Breast epithelium (tissue), 4 donors: ENCODE results near the gene ALDH2. TPM values are rescaled to one million over a fixed set of nuclear protein-coding genes. Genes with fewer than 3 reads are reported as not detected.
"Not testable (repeated sequence)": the region's sequence is repeated elsewhere in the genome, so short reads cannot be mapped to it uniquely, and the experiment has no call there.

ENCODE experiments used
- DNase-seq, 2 donors: peaks; one replicate each; pipeline ENCODE4 v3.0.0-alpha.2; 2019; ENCODE audit warnings: low spot score in 2 of 2
- H3K27ac ChIP-seq, 2 donors: fragments of 200-600 bp; sonication (generic) in 1 of 2; one replicate each; pipeline ENCODE4 v1.5.1; 2016 to 2019; ENCODE audit warnings: mild to moderate bottlenecking in 1 of 2
- H3K27me3 ChIP-seq, 2 donors: fragments of 200-600 bp; sonication (generic) in 1 of 2; one replicate each; pipeline versions ENCODE4 v1.5.1 to v1.6.0; 2017 to 2019; ENCODE audit warnings: control low read depth in 1 of 2, mild to moderate bottlenecking in 1 of 2
- H3K36me3 ChIP-seq: fragments of 200-600 bp; one replicate; pipeline ENCODE4 v1.5.1; 2019
- H3K4me1 ChIP-seq, 2 donors: fragments of 200-600 bp; sonication (generic); one replicate each; pipeline ENCODE4 v1.5.1; 2016 to 2019; ENCODE audit warnings: control low read depth in 1 of 2
- H3K4me3 ChIP-seq, 3 donors: fragments of 200-600 bp; sonication (generic); 1 replicate in 2 of 3; 2 replicates in 1 of 3; pipeline ENCODE4 v1.5.1; 2016 to 2019; ENCODE audit warnings: mild to moderate bottlenecking in 3 of 3, moderate library complexity in 2 of 3
- H3K9me3 ChIP-seq, 2 donors: fragments of 200-600 bp; sonication (generic) in 1 of 2; one replicate each; pipeline ENCODE4 v1.5.1; 2016 to 2019; ENCODE audit warnings: control low read depth in 1 of 2
- POLR2A ChIP-seq: fragments of 450-650 bp; IDR thresholded peaks from one replicate; pipeline ENCODE4 v1.6.1; 2016; ENCODE audit warnings: antibody characterized with exemption, mild to moderate bottlenecking, moderate library complexity
- POLR2AphosphoS5 ChIP-seq, 3 donors: sonication (generic); formaldehyde crosslinking; IDR thresholded peaks; one replicate each; pipeline ENCODE4 v1.6.1; 2017; ENCODE audit warnings: antibody characterized with exemption in 3 of 3
- intact Hi-C: fragments of 100-400 bp; cut with DNase I; formaldehyde crosslinking; loops from one replicate; pipeline ENCODE4 v1.15.1; 2023; ENCODE audit warnings: low total_unique reads
- total RNA-seq, 3 donors: library from RNA; depleted of rRNA; stranded (reverse); fragments of >200 nt; gene quantifications; one replicate each; pipeline ENCODE4 v1.1.0, GENCODE V29; 2016
- TF ChIP-seq, protein P1 (sequence below), 3 donors: fragments of 450-650 bp; IDR thresholded peaks; one replicate each; pipeline ENCODE4 v1.5.1; 2016 to 2017; ENCODE audit warnings: antibody characterized with exemption in 3 of 3, mild to moderate bottlenecking in 3 of 3, moderate library complexity in 3 of 3

The ALDH2 gene
- total RNA-seq, 3 donors from 2014 or later: 56.4 to 433 (median 63.4) TPM

DNA sequence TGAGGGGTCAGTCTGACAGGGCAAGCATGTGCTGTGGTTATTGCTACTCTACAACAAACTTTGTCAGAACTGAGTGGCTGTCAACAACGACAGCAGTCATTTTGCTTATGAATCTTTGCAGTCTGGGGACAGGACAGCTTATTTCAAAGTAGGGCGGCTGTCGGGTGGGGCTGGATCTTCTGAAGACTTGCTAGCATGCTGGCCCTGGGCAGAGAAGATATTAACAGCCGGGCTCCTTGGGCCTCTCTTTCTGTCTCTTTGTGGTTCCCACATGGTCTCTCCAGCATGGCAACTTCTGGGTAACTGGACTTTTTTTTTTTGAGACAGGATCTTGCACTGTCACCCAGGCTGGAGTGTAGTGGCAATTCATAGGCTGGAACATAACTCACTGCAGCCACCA is 33.9 kb upstream of the ALDH2 start:
- Histone ChIP-seq H3K4me3 (no peak overlapping the region), H3K4me1 (no peaks in the 10 kb centered on the region), H3K36me3 (peaks cover 4% of the 10 kb centered on the region), H3K9me3 (no peaks in the 10 kb centered on the region), H3K27ac (no peak overlapping the region), H3K27me3 (no peaks in the 10 kb centered on the region)
- DNase-seq: no peak
- TF ChIP-seq POLR2A (no peak), POLR2AphosphoS5 (IDR thresholded peaks at IDR 0.05) (no peak)
- TF ChIP-seq, protein P1, sequence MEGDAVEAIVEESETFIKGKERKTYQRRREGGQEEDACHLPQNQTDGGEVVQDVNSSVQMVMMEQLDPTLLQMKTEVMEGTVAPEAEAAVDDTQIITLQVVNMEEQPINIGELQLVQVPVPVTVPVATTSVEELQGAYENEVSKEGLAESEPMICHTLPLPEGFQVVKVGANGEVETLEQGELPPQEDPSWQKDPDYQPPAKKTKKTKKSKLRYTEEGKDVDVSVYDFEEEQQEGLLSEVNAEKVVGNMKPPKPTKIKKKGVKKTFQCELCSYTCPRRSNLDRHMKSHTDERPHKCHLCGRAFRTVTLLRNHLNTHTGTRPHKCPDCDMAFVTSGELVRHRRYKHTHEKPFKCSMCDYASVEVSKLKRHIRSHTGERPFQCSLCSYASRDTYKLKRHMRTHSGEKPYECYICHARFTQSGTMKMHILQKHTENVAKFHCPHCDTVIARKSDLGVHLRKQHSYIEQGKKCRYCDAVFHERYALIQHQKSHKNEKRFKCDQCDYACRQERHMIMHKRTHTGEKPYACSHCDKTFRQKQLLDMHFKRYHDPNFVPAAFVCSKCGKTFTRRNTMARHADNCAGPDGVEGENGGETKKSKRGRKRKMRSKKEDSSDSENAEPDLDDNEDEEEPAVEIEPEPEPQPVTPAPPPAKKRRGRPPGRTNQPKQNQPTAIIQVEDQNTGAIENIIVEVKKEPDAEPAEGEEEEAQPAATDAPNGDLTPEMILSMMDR (IDR thresholded peaks at IDR 0.05): no peak
- intact Hi-C loops: no loop called here

DNA sequence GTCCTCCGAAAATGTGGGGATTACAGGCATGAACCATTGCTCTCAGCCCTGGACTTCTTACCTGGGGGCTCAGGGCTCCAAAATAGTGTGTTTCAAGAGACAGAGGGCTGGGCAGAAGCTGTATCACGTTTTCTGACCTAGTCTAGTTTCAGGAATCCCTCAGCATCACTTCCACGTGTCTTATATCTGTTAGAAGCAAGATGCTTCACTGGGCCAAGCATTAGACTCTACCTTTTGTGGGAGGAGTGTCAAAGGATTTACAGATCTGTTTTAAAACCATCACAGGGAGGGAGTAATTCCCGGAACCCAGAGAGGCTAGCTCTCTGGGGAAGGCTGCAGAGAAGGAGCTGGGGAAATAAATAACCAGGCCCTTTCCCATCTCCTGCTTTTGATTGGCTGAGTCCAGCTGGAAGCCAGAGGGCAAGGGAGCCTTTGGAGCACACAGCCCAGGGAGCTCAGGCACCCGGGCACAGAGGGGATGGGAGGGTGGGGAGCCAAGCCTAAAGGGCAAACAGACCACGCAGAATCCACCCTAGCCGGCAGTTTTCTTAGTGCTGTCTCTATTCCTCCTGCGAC is 33.3 kb upstream of the ALDH2 start:
- intact Hi-C loops: no loop called here
- Histone ChIP-seq H3K4me1 (no peaks in the 10 kb centered on the region), H3K36me3 (peaks cover 4% of the 10 kb centered on the region), H3K4me3 (no peak overlapping the region), H3K27ac (no peak overlapping the region), H3K9me3 (no peaks in the 10 kb centered on the region), H3K27me3 (no peaks in the 10 kb centered on the region)
- no peak for DNase-seq
- TF ChIP-seq, protein P1 (IDR thresholded peaks at IDR 0.05): no peak
- TF ChIP-seq POLR2A (no peak), POLR2AphosphoS5 (IDR thresholded peaks at IDR 0.05) (no peak)

- intact Hi-C loops, DNase-seq, H3K27ac ChIP-seq, H3K36me3 ChIP-seq, H3K9me3 ChIP-seq, H3K27me3 ChIP-seq, H3K4me3 ChIP-seq, H3K4me1 ChIP-seq: not testable (repeated sequence)
Observed at GRCh38 chr12:111739524-111739923, 27.2 kb upstream of the ALDH2 start.

- H3K9me3 ChIP-seq: no peaks in the 10 kb centered on the region
- intact Hi-C loops: no loop called here
- no peaks in the 10 kb centered on the region for H3K36me3 ChIP-seq
- H3K27ac ChIP-seq: no peak overlapping the region
- H3K4me1 ChIP-seq: no peaks in the 10 kb centered on the region
- no peak for DNase-seq
- TF ChIP-seq POLR2A (no peak), POLR2AphosphoS5 (IDR thresholded peaks at IDR 0.05) (no peak)
- TF ChIP-seq, protein P1 (IDR thresholded peaks at IDR 0.05): no peak
- H3K4me3 ChIP-seq: no peak overlapping the region
- H3K27me3 ChIP-seq: no peaks in the 10 kb centered on the region
Observed at GRCh38 chr12:111741235-111741812, 25.4 kb upstream of the ALDH2 start.

- H3K4me3 ChIP-seq: no peak overlapping the region
- intact Hi-C loops: loop anchor here (5.0 kb wide), 1 partner anchor 52 kb away; no protein-coding TSS in a partner anchor
- H3K4me1 ChIP-seq: no peaks in the 10 kb centered on the region
- no peaks in the 10 kb centered on the region for H3K36me3 ChIP-seq
- TF ChIP-seq POLR2A (no peak), POLR2AphosphoS5 (IDR thresholded peaks at IDR 0.05) (no peak)
- TF ChIP-seq, protein P1 (IDR thresholded peaks at IDR 0.05): no peak
- H3K27ac ChIP-seq: no peak overlapping the region
- H3K27me3 ChIP-seq: no peaks in the 10 kb centered on the region
- no peak for DNase-seq
- no peaks in the 10 kb centered on the region for H3K9me3 ChIP-seq
Observed at GRCh38 chr12:111745211-111745610, 21.5 kb upstream of the ALDH2 start.
